HG02840 (cell line): ENCODE data around the gene GOSR1.
"Not testable (repeated sequence)": the region's sequence is repeated elsewhere in the genome, so short reads cannot be mapped to it uniquely, and the experiment has no call there.

Source experiments
- ATAC-seq: cut with Tn5 transposase; IDR thresholded peaks from one replicate; pipeline ENCODE4 v1.9.1; 2021; ENCODE audit warnings: mild to moderate bottlenecking, moderate library complexity, moderate number of reproducible peaks; ENCODE audit not compliant: unreplicated experiment, low FRiP score

GOSR1 gene

GRCh38 chr17:30541802-30542201 is 64.6 kb downstream of the GOSR1 start:
- ATAC-seq = no peak

GRCh38 chr17:30543456-30543855 is 66.2 kb downstream of the GOSR1 start:
- ATAC-seq = no peak

- no peak for ATAC-seq
These were observed 67.8 kb downstream of the GOSR1 start for GRCh38 chr17:30545024-30545423.

- ATAC-seq = no peak
These were observed 70.8 kb downstream of the GOSR1 start for GRCh38 chr17:30547778-30548573.

GRCh38 chr17:30549181-30549580 is 72.0 kb downstream of the GOSR1 start:
- ATAC-seq = not testable (repeated sequence)

- no peak for ATAC-seq
These were observed 72.8 kb downstream of the GOSR1 start for GRCh38 chr17:30549864-30550511.

GRCh38 chr17:30550512-30551273 is 73.5 kb downstream of the GOSR1 start:
- no peak for ATAC-seq

- not testable (repeated sequence) for ATAC-seq
These were observed 74.2 kb downstream of the GOSR1 start for GRCh38 chr17:30551274-30551995.

GRCh38 chr17:30551996-30552339 is 74.8 kb downstream of the GOSR1 start:
- ATAC-seq = no peak

GRCh38 chr17:30552994-30553566 is 75.9 kb downstream of the GOSR1 start:
- no peak for ATAC-seq

GRCh38 chr17:30553823-30554440 is 76.7 kb downstream of the GOSR1 start:
- not testable (repeated sequence) for ATAC-seq

GRCh38 chr17:30554839-30555751 is 77.9 kb downstream of the GOSR1 start:
- ATAC-seq = no peak

- ATAC-seq = no peak
These were observed 78.7 kb downstream of the GOSR1 start for GRCh38 chr17:30555942-30556341.

GRCh38 chr17:30556374-30557332 is 79.4 kb downstream of the GOSR1 start:
- no peak for ATAC-seq

GRCh38 chr17:30557916-30558685 is 80.9 kb downstream of the GOSR1 start:
- ATAC-seq = no peak

- ATAC-seq = no peak
These were observed 81.7 kb downstream of the GOSR1 start for GRCh38 chr17:30558686-30559545.
